HG02938 (cell line): ENCODE measurements around the gene IL1RAPL1.
"Not testable (repeated sequence)": the region's sequence is repeated elsewhere in the genome, so short reads cannot be mapped to it uniquely, and the experiment has no call there.

ENCODE experiments used
- ATAC-seq: cut with Tn5 transposase; IDR thresholded peaks from one replicate; pipeline ENCODE4 v1.9.1; 2021; ENCODE audit warnings: mild to moderate bottlenecking, moderate library complexity; ENCODE audit not compliant: unreplicated experiment

The IL1RAPL1 gene

GRCh38 chrX:29082558-29082957 is 495.3 kb downstream of the IL1RAPL1 start:
- ATAC-seq = no peak

GRCh38 chrX:29083823-29084222 is 496.6 kb downstream of the IL1RAPL1 start:
- ATAC-seq = no peak

- ATAC-seq = no peak
Measured at GRCh38 chrX:29090811-29091210, 503.6 kb downstream of the IL1RAPL1 start.

- no peak for ATAC-seq
Measured at GRCh38 chrX:29107231-29107630, 520.0 kb downstream of the IL1RAPL1 start.

- ATAC-seq = no peak
Measured at GRCh38 chrX:29110041-29110440, 522.8 kb downstream of the IL1RAPL1 start.

GRCh38 chrX:29113221-29113620 is 526.0 kb downstream of the IL1RAPL1 start:
- ATAC-seq = no peak

GRCh38 chrX:29122817-29123216 is 535.6 kb downstream of the IL1RAPL1 start:
- ATAC-seq = not testable (repeated sequence)

- no peak for ATAC-seq
Measured at GRCh38 chrX:29130905-29131304, 543.7 kb downstream of the IL1RAPL1 start.

GRCh38 chrX:29136904-29137303 is 549.7 kb downstream of the IL1RAPL1 start:
- no peak for ATAC-seq

GRCh38 chrX:29138003-29138402 is 550.8 kb downstream of the IL1RAPL1 start:
- no peak for ATAC-seq

- no peak for ATAC-seq
Measured at GRCh38 chrX:29143356-29143755, 556.1 kb downstream of the IL1RAPL1 start.

GRCh38 chrX:29143756-29144155 is 556.5 kb downstream of the IL1RAPL1 start:
- no peak for ATAC-seq

GRCh38 chrX:29145316-29145715 is 558.1 kb downstream of the IL1RAPL1 start:
- no peak for ATAC-seq

GRCh38 chrX:29148511-29148910 is 561.3 kb downstream of the IL1RAPL1 start:
- no peak for ATAC-seq

- ATAC-seq = no peak
Measured at GRCh38 chrX:29155286-29155685, 568.0 kb downstream of the IL1RAPL1 start.

- no peak for ATAC-seq
Measured at GRCh38 chrX:29172880-29173279, 585.6 kb downstream of the IL1RAPL1 start.

- no peak for ATAC-seq
Measured at GRCh38 chrX:29187264-29187663, 600.0 kb downstream of the IL1RAPL1 start.

- ATAC-seq = no peak
Measured at GRCh38 chrX:29196501-29196900, 609.3 kb downstream of the IL1RAPL1 start.

GRCh38 chrX:29215251-29215650 is 628.0 kb downstream of the IL1RAPL1 start:
- no peak for ATAC-seq

GRCh38 chrX:29225670-29226069 is 638.4 kb downstream of the IL1RAPL1 start:
- no peak for ATAC-seq

GRCh38 chrX:29229802-29230201 is 642.6 kb downstream of the IL1RAPL1 start:
- no peak for ATAC-seq

GRCh38 chrX:29231800-29232199 is 644.6 kb downstream of the IL1RAPL1 start:
- ATAC-seq = no peak

GRCh38 chrX:29233592-29234183 is 646.4 kb downstream of the IL1RAPL1 start:
- no peak for ATAC-seq
